NCI-H2196 (cell line): ENCODE results near the gene CELF4.

Experiments used
- DNase-seq: peaks from one replicate; lab custom pipeline; 2025; ENCODE audit not compliant: unreplicated experiment; lab: John Stamatoyannopoulos, UW

Gene CELF4

GRCh38 chr18:37548679-37549289, 16.8 kb downstream of the CELF4 start:
- DNase-seq = no peak

GRCh38 chr18:37547196-37547827, 18.3 kb downstream of the CELF4 start:
- no peak for DNase-seq

- no peak for DNase-seq
Observed at GRCh38 chr18:37546651-37547050, 18.9 kb downstream of the CELF4 start.

- DNase-seq = no peak
Observed at GRCh38 chr18:37546272-37546537, 19.4 kb downstream of the CELF4 start.

GRCh38 chr18:37545461-37546271, 19.9 kb downstream of the CELF4 start:
- DNase-seq = no peak

- no peak for DNase-seq
Observed at GRCh38 chr18:37544713-37545112, 20.9 kb downstream of the CELF4 start.

- no peak for DNase-seq
Observed at GRCh38 chr18:37544217-37544616, 21.4 kb downstream of the CELF4 start.

GRCh38 chr18:37543321-37543720, 22.3 kb downstream of the CELF4 start:
- no peak for DNase-seq

- DNase-seq = no peak
Observed at GRCh38 chr18:37541517-37541916, 24.1 kb downstream of the CELF4 start.

- no peak for DNase-seq
Observed at GRCh38 chr18:37540424-37541138, 25.0 kb downstream of the CELF4 start.

- no peak for DNase-seq
Observed at GRCh38 chr18:37539236-37539635, 26.4 kb downstream of the CELF4 start.

GRCh38 chr18:37538526-37539205, 26.9 kb downstream of the CELF4 start:
- DNase-seq = no peak

GRCh38 chr18:37537868-37538525, 27.6 kb downstream of the CELF4 start:
- peak; percentile 27 for DNase-seq

GRCh38 chr18:37536656-37537055, 28.9 kb downstream of the CELF4 start:
- no peak for DNase-seq

GRCh38 chr18:37535968-37536367, 29.6 kb downstream of the CELF4 start:
- no peak for DNase-seq

- DNase-seq = no peak
Observed at GRCh38 chr18:37534627-37535026, 31.0 kb downstream of the CELF4 start.

- no peak for DNase-seq
Observed at GRCh38 chr18:37533647-37534584, 31.7 kb downstream of the CELF4 start.

- DNase-seq = no peak
Observed at GRCh38 chr18:37532917-37533316, 32.7 kb downstream of the CELF4 start.

GRCh38 chr18:37529863-37530262, 35.7 kb downstream of the CELF4 start:
- no peak for DNase-seq

GRCh38 chr18:37529296-37529695, 36.3 kb downstream of the CELF4 start:
- DNase-seq = no peak
